K562 (cell line): ENCODE results near the gene ENTREP1. TPM values are rescaled to one million over a fixed set of nuclear protein-coding genes. Genes with fewer than 3 reads are reported as not detected.

Experiments used
- ATAC-seq: fragments of 200-7000 bp; cut with Tn5 transposase; 3 replicates; pipeline ENCODE4 v1.9.1; 2020; ENCODE audit warnings: moderate library complexity
- BruUV-seq: library from RNA; stranded (reverse); fragments of 400-500 nt; replicated peaks from 2 replicates; lab custom pipeline; 2021; lab: Mats Ljungman, UMichigan
- CTCF ChIA-PET: fragments of 300-600 bp; formaldehyde crosslinking; extraction: SDS; loops from one replicate; lab custom pipeline; 2021; ENCODE audit warnings: low intra/inter-chr PET ratio; lab: Yijun Ruan, JAX
- POLR2A ChIA-PET: fragments of 300-600, 350-650 bp; sonication (Branson Sonifier 250); formaldehyde crosslinking; extraction: SDS; loops from one replicate; lab custom pipeline; 2021; ENCODE audit warnings: antibody characterized with exemption, inconsistent platforms; lab: Yijun Ruan, JAX
- DNase-seq, 4 experiments: peaks; one replicate each; pipeline versions ENCODE4 v3.0.0 to v3.0.0-alpha.2; 2011 to 2018; ENCODE audit warnings: low spot score in 3 of 4, mixed read lengths in 3 of 4; ENCODE audit errors: extremely low read depth in 1 of 4
- FAIRE-seq: peaks from 2 replicates; lab custom pipeline; 2011; peaks lifted over from hg19 to GRCh38; lab: Jason Lieb, UNC
- H2AFZ ChIP-seq: 2 replicates; pipeline ENCODE4 v1.6.0; 2011; ENCODE audit warnings: low read depth, low read length, control low read depth, inconsistent platforms
- H3K27ac ChIP-seq: fragments of 200-600 bp; 3 replicates; pipeline ENCODE4 v1.8.0; 2011; ENCODE audit warnings: low read depth, mild to moderate bottlenecking, control low read depth, inconsistent platforms, low read length, moderate library complexity, mixed read lengths; ENCODE audit errors: extremely low read depth
- H3K27me3 ChIP-seq, 2 experiments: fragments of 300-600 bp in 1 of 2; 2 replicates in 1 of 2; 3 replicates in 1 of 2; pipeline versions ENCODE4 v1.6.0 to v1.8.0; 2011; ENCODE audit warnings: inconsistent platforms in 2 of 2, low read length in 2 of 2, mild to moderate bottlenecking in 1 of 2, mixed read lengths in 1 of 2, moderate library complexity in 1 of 2; ENCODE audit not compliant: control insufficient read depth in 2 of 2, insufficient read depth in 2 of 2
- H3K36me3 ChIP-seq: fragments of 300-600 bp; 3 replicates; pipeline ENCODE4 v1.8.0; 2011; ENCODE audit warnings: mild to moderate bottlenecking, low read length, inconsistent platforms; ENCODE audit not compliant: control insufficient read depth, insufficient read depth
- H3K4me1 ChIP-seq, 2 experiments: fragments of 200-600 bp in 1 of 2; replicated peaks in 1 of 2; 2 replicates in 1 of 2; 3 replicates in 1 of 2; pipeline versions ENCODE4 v1.5.1 to v1.8.0; 2011; ENCODE audit warnings: inconsistent platforms in 2 of 2, low read length in 2 of 2, mild to moderate bottlenecking in 1 of 2, mixed read lengths in 1 of 2, moderate library complexity in 1 of 2; ENCODE audit not compliant: control insufficient read depth in 2 of 2, insufficient read depth in 2 of 2
- H3K4me2 ChIP-seq: 2 replicates; pipeline ENCODE4 v1.6.1; 2011; ENCODE audit warnings: low read length, control low read depth, inconsistent platforms, mixed read lengths; ENCODE audit not compliant: insufficient read depth
- H3K4me3 ChIP-seq: fragments of 200-600 bp; sonication (generic), shearing (Covaris generic); 2 replicates; pipeline ENCODE4 v1.5.1; 2016; ENCODE audit warnings: control low read depth, inconsistent platforms
- H3K79me2 ChIP-seq: fragments of 200-600 bp; 3 replicates; pipeline ENCODE4 v1.8.0; 2011; ENCODE audit warnings: low read length, inconsistent platforms; ENCODE audit not compliant: control insufficient read depth, insufficient read depth
- H3K9ac ChIP-seq, 2 experiments: 2 replicates each; pipeline versions ENCODE4 v1.6.0 to v1.6.1; 2011; ENCODE audit warnings: low read depth in 2 of 2, low read length in 2 of 2, control low read depth in 1 of 2, inconsistent platforms in 1 of 2, mild to moderate bottlenecking in 1 of 2, mixed read lengths in 1 of 2; ENCODE audit not compliant: insufficient read depth in 1 of 2
- H3K9me1 ChIP-seq: one replicate; pipeline ENCODE4 v1.6.0; 2011; ENCODE audit warnings: inconsistent platforms, mild to moderate bottlenecking, low read length, moderate library complexity; ENCODE audit not compliant: control insufficient read depth, insufficient read depth
- H3K9me3 ChIP-seq: replicated peaks from 2 replicates; pipeline ENCODE4 v1.5.1; 2011; ENCODE audit warnings: low read depth, low read length, inconsistent platforms; ENCODE audit not compliant: control insufficient read depth, insufficient read depth
- H4K20me1 ChIP-seq: replicated peaks from 2 replicates; pipeline ENCODE4 v1.6.1; 2011; ENCODE audit warnings: low read length, inconsistent platforms, mixed read lengths; ENCODE audit not compliant: control insufficient read depth, insufficient read depth
- C11orf30 ChIP-seq: fragments of 450-650 bp; IDR thresholded peaks from 2 replicates; pipeline ENCODE4 v1.6.1; 2016; ENCODE audit warnings: low read depth, mild to moderate bottlenecking
- CTCFL ChIP-seq: IDR thresholded peaks from 2 replicates; pipeline ENCODE4 v1.6.1; 2011; ENCODE audit warnings: borderline replicate concordance, low read depth, mild to moderate bottlenecking, moderate library complexity, low read length; ENCODE audit not compliant: insufficient read depth, poor library complexity, severe bottlenecking
- HINFP ChIP-seq: fragments of 450-650 bp; conservative IDR thresholded peaks from 2 replicates; pipeline ENCODE4 v1.6.1; 2016; ENCODE audit warnings: missing genetic modification characterization, low read depth, mild to moderate bottlenecking, control low read depth, missing compliant biosample characterization
- MAFG ChIP-seq: fragments of 450-650 bp; conservative IDR thresholded peaks from 2 replicates; pipeline ENCODE4 v1.6.1; 2016; ENCODE audit warnings: missing genetic modification characterization, missing compliant biosample characterization
- MAZ ChIP-seq, 2 experiments: fragments of 450-650 bp in 1 of 2; sonication (generic) in 1 of 2; formaldehyde crosslinking; IDR thresholded peaks in 1 of 2; conservative IDR thresholded peaks in 1 of 2; 2 replicates each; pipeline versions ENCODE4 v1.4.0 to v1.5.0; 2020; ENCODE audit warnings: mild to moderate bottlenecking in 1 of 2, missing genetic modification reagents in 1 of 2
- MBD1 ChIP-seq: fragments of 250-450 bp; sonication (Bioruptor Pico); IDR thresholded peaks from 2 replicates; pipeline ENCODE4 v1.8.0; 2022; ENCODE audit warnings: inconsistent platforms
- ZNF121 ChIP-seq: sonication (generic); formaldehyde crosslinking; conservative IDR thresholded peaks from 2 replicates; pipeline ENCODE4 v1.8.0; 2022; ENCODE audit warnings: missing genetic modification reagents
- ZNF316 ChIP-seq: fragments of 450-650 bp; IDR thresholded peaks from 2 replicates; pipeline ENCODE4 v1.6.1; 2016
- ZNF75A ChIP-seq: fragments of 450-650 bp; formaldehyde crosslinking; IDR thresholded peaks from 2 replicates; pipeline ENCODE4 v1.4.0; 2020; ENCODE audit warnings: mild to moderate bottlenecking
- WGBS: fragments of 100-300 bp; shearing (Covaris generic); methylation state at CpG from one replicate; pipeline ENCODE4 v1.1.6; 2016; ENCODE audit warnings: low coverage, mixed read lengths; ENCODE audit not compliant: insufficient coverage; ENCODE audit errors: missing lambda C conversion rate; 5-methylcytosine and 5-hydroxymethylcytosine counted together
- in situ Hi-C: fragments of 300-500 bp; cut with MboI; formaldehyde crosslinking; loops from 4 replicates; pipeline ENCODE4 v1.15.0; 2018; ENCODE audit warnings: inconsistent platforms, mixed read lengths
- intact Hi-C: fragments of 100-400 bp; cut with micrococcal nuclease; formaldehyde crosslinking; loops from 2 replicates; pipeline ENCODE4 v1.14.2; 2022
- polyA plus RNA-seq, 8 experiments: library from polyadenylated mRNA; depleted of rRNA in 4 of 8; stranded (reverse) in 5 of 8; unstranded in 3 of 8; fragments of >200 nt; fragmentation: Nextera tagmentation in 2 of 8; fragmentation: Illumina TruSeq in 1 of 8; extraction: Ambion mirVana in 2 of 8; extraction: Trizol in 1 of 8; gene quantifications; 2 replicates each; pipeline versions ENCODE4 v1.2.1 to v1.2.3, GENCODE V29; 2011 to 2014; ENCODE audit warnings: inconsistent platforms in 1 of 8, missing spikeins in 1 of 8
- total RNA-seq, 7 experiments: library from RNA; depleted of rRNA in 6 of 7; stranded (reverse); fragments of >200 nt in 6 of 7; fragmentation: Illumina TruSeq in 2 of 7; extraction: Trizol in 2 of 7; gene quantifications; 2 replicates each; pipeline versions ENCODE4 v1.2.1 to v1.2.3, GENCODE V29; 2011 to 2021; ENCODE audit warnings: low replicate concordance in 1 of 7

ENTREP1 gene
- total and polyA plus RNA-seq, 9 of the 15 experiments (the other 6 are each of a cell fraction or from before 2014, with no cell fraction given) = not detected

- in situ Hi-C loops = no loop called here
- no peak for FAIRE-seq
- WGBS = 0% methylated on average over 2 of the region's 2 CpGs
- no peak overlapping the region for H3K4me2 ChIP-seq
- ChIA-PET CTCF (no interaction called here), POLR2A (no interaction called here)
- intact Hi-C loops = no loop called here
- no peaks in the 10 kb centered on the region for H3K79me2 ChIP-seq
- H3K9me1 ChIP-seq = no peaks in the 10 kb centered on the region
- DNase-seq = no peak
- H3K4me1 ChIP-seq = no peaks in the 10 kb centered on the region
- H3K27me3 ChIP-seq = peaks cover 0 to 19% of the 10 kb centered on the region in 2 experiments; a peak in 3 of 5 replicates
- H3K27ac ChIP-seq = no peak overlapping the region
- no peak for ATAC-seq
- H2AFZ ChIP-seq = no peak overlapping the region
- no peak overlapping the region for H3K9ac ChIP-seq
- no peak for TF ChIP-seq ZNF75A
- no peak for TF ChIP-seq CTCFL
- peak; percentile 33 for TF ChIP-seq ZNF121 (CRISPR knock-in tag)
- no peak for TF ChIP-seq MBD1 (CRISPR knock-in tag)
- TF ChIP-seq HINFP (tag) = no peak
- TF ChIP-seq ZNF316 = peak; percentile 66
- no peak for TF ChIP-seq MAZ (CRISPR knock-in tag; conservative IDR thresholded peaks at IDR 0.05 in 1 of 2, IDR thresholded peaks at IDR 0.05 in 1 of 2)
- TF ChIP-seq C11orf30 = peak; percentile 42; the same call in 1 of the 2 replicates
- TF ChIP-seq MAFG (tag) = peak; percentile 43; the same call in 1 of the 2 replicates
- H3K4me3 ChIP-seq = no peak overlapping the region
- H3K36me3 ChIP-seq = no peaks in the 10 kb centered on the region
- H3K9me3 ChIP-seq = no peaks in the 10 kb centered on the region
- no TSS peak for BruUV-seq
- no peaks in the 10 kb centered on the region for H4K20me1 ChIP-seq
These were observed 71.7 kb downstream of the ENTREP1 start for GRCh38 chr9:69396759-69397158.
